Islet precursor cell (in vitro differentiated cells): ENCODE data around the gene ARMC5.
"Not testable (repeated sequence)": the region's sequence is repeated elsewhere in the genome, so short reads cannot be mapped to it uniquely, and the experiment has no call there.

Experiments
- DNase-seq: peaks from one replicate; pipeline ENCODE4 v3.0.0-alpha.2; 2018

Gene ARMC5

GRCh38 chr16:31478956-31479355 lies 19.7 kb downstream of the ARMC5 start:
- peak; percentile 66 for DNase-seq

DNA sequence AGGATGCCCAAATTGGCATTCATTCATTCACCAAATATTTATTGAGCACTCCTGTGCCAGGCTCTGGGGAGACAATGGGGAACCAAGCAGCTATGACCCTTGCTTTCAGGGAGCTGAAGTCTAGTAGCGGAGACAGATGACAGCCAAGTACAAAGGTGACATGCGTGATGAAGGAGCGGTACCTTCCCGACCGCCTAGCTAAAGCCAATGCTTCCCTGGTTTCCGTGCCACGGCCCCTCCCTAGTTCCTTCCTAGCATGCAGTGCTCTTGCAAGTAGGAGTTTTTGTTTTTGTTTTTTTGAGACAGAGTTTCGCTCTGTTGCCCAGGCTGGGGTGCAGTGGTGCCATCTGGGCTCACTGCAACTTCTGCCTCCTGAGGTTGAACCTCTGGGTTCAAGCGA lies 20.4 kb downstream of the ARMC5 start:
- DNase-seq = no peak

DNA sequence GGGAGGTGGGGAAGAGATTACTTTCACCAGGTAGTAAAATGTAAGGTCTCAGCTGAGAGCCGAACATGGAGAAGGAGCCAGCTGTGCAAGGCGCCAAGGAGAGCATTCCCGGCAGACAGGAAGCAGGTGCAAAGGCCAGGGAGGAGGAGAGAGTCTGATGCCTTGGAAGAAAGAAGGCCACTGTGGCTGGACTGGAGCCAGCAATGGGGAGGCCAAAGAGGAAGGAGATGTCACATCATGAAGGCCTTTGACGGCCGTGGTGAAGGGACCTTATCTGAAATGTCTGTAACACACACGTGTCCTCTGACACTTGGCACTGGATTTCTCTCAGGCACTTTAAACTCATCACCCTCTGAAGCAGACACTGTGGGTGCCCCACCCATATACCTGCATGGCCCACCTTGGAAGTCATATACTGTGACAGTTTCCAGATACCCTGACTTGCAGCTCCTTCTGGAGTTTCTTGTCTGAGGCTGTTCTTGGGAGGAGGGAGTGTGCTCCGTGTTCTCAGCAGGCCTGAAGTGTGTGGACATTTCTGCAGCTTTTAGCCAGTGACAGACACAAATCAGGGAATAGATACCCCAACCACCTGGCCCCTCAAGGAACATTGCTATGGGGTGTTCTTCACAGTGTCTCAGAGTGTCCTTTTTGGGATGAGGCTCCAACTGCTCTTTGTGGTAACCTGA lies 21.7 kb downstream of the ARMC5 start:
- DNase-seq = no peak

GRCh38 chr16:31483081-31483480 lies 23.8 kb downstream of the ARMC5 start, which contains the start of gene SLC5A2:
Gene SLC5A2 (plus strand): TSS chr16:31483123. CDS start chr16:31483137, 14 bp downstream.
- no peak for DNase-seq

DNA sequence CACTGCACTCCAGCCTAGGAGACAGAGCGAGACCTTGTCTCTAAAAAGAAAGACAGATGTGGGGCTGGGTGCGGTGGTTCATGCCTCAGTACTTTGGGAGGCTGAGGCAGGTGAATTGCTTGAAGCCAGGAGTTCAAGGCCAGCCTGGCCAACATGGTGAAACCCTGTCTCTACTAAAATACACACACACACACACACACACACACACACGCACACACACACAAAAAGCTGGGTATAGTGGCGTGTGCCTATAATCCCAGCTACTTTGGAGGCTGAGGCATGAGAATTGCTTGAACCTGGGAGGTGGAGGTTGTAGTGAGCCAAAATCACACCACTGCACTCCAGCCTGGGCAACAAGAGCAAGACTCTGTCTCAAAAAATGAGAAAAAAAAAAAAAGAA lies 24.7 kb downstream of the ARMC5 start:
- not testable (repeated sequence) for DNase-seq

- DNase-seq = peak; percentile 74
Observed at GRCh38 chr16:31484491-31485171, 25.3 kb downstream of the ARMC5 start.

- DNase-seq = no peak
Observed at GRCh38 chr16:31485571-31485970, 26.3 kb downstream of the ARMC5 start.

- no peak for DNase-seq
Observed at GRCh38 chr16:31486045-31486444, 26.7 kb downstream of the ARMC5 start.

DNA sequence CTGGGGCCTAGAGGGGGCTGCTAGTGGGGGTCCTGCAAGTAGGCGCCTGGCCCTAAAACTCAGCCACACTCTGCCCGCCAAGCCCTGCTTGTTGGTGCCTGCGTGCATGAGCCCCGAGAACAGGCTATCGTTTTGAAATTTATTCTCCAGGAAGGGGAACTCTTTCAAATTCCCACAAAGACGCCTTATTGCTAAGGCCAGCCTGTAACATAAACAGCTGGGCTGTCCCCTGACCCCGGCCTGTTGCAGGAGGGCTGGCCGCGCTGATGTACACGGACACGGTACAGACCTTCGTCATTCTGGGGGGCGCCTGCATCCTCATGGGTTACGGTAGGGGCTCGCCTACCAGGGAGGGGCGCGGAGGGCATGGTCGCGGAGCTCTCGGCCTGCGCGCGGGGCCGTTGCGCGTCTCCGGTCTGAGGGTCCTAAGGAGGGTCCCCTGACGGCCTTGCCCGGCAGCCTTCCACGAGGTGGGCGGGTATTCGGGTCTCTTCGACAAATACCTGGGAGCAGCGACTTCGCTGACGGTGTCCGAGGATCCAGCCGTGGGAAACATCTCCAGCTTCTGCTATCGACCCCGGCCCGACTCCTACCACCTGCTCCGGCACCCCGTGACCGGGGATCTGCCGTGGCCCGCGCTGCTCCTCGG lies 27.9 kb downstream of the ARMC5 start:
- DNase-seq = no peak

- DNase-seq = peak; percentile 77
Observed at GRCh38 chr16:31487720-31488467, 28.6 kb downstream of the ARMC5 start.

GRCh38 chr16:31488468-31489297 lies 29.4 kb downstream of the ARMC5 start:
- DNase-seq = no peak

GRCh38 chr16:31489298-31489564 lies 29.9 kb downstream of the ARMC5 start:
- no peak for DNase-seq

DNA sequence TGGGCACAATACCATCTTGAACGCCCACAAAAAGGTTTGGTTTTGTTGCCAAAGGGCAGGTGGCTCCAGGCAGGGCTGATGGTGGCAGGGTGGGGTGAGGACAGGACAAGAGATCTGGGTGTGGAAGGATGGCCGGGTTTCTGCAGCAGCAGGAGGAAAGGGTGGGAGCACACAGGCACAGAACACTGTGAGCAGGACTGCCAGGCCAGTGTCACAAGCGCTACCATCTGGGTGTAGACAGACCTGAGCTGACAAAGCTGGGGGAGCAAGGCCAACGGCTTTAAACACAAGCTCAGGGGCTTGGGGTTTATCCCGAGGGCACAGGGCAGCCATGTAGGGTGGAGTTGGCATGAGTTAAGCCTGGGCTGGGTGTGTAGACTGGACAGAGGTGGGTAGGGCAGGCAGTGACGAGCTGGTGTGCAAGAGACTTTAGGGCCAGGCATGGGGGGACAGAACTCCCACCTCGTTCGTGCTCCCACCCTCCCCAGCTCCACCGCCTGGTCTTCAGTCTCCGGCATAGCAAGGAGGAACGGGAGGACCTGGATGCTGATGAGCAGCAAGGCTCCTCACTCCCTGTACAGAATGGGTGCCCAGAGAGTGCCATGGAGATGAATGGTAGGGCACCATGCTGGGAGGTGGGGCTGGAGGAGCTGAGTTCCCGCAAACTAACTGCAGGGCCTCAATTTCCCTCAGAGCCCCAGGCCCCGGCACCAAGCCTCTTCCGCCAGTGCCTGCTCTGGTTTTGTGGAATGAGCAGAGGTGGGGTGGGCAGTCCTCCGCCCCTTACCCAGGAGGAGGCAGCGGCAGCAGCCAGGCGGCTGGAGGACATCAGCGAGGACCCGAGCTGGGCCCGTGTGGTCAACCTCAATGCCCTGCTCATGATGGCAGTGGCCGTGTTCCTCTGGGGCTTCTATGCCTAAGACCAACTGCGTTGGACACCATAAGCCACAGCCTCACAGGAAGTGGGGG lies 30.6 kb downstream of the ARMC5 start:
- DNase-seq = no peak

- DNase-seq = no peak
Observed at GRCh38 chr16:31491778-31492418, 32.6 kb downstream of the ARMC5 start.

- no peak for DNase-seq
Observed at GRCh38 chr16:31493506-31494125, 34.3 kb downstream of the ARMC5 start.

GRCh38 chr16:31496670-31497069 lies 37.4 kb downstream of the ARMC5 start:
- DNase-seq = no peak

DNA sequence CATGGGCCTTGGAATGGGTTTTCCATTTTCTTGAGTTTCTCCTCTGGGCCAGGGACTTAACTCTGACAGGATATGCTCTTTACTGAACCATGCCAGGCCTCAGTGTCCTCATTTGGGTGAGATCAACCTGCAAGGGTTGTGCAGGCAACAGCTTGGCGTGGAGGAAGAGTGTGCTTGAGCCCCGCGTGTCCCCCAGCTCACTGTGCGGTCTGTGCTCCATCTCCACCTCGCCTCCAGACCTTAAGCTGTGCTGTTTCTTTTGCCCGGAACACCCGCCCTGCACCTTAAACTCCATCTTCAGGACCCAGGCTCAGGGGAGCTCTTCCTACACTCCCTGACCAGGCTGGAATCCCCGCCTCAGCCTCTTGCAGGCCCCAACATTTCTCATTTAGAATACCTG lies 39.2 kb downstream of the ARMC5 start:
- no peak for DNase-seq

DNA sequence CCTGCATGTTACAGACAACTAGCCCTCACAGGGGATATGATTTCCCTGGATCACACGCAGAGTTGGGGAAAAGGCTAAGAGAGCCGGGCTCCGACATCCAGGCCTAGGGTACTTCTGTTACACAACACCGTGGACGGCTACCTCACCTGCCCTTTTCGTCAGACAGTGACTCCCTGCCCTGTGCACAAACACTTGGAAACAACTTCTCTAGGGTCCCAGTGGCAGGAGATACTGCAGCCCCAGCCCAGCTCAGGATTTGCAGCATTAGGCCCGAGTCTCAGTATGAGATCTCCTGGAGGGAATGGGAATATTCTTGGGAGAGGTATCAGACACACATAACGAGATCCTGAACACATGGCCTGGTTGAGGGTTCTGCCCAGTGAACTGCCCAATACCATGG lies 40.6 kb downstream of the ARMC5 start:
- DNase-seq = no peak

DNA sequence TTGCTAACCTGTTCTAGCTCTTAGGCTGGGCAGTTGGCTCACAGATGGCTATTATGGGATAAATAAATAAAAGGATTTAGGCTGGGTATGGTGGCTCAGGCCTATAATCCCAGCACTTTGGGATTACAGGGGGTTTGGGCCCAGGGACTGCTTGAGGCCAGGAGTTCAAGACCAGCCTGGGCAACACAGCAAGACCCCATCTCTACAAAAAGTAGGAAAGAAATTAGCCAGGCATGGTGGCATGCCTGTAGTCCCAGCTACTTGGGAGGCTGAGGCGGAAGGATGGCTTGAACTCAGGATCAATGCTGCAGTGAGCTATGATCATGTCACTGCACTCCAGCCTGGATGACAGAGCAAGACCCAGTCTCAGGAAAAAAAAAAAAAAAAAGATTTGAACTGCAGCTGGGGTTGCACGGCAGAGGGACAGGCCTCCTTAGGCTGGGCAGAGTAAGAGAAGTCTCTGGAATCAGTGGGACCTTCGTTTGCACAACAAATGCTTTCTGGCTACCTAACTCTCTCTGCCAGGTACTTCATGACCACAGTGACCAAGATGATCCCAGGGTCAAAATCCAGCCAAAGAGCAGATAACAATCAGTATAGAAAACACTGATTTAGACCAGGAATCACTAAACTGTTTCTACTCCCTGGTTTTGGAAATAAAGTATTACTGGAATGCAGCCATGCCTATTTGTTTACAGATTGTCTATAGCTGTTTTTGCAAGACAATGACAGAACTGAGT lies 42.1 kb downstream of the ARMC5 start:
- no peak for DNase-seq

DNA sequence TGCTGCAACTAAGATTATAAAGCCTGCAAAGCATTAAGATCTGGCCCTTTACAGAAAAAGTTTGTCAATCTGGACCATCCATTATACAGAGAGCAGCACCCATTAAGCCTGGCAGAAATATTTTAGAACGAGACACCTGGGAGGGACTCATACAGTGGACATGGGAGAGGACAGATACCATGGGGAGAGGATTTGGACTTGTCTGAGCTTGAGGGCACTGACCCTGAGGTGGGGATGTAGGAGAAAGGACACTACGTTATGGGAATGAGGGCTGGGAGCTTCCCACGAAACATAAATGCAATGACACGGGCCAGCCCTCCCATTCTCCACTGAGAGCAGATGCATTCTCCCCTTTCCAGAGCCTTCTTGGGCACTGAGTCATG lies 42.7 kb downstream of the ARMC5 start:
- no peak for DNase-seq
